ENCODE results near the gene ZFP36L2. TPM values are rescaled to one million over a fixed set of nuclear protein-coding genes. Genes with fewer than 3 reads are reported as not detected.

ZFP36L2 gene
- total RNA-seq, 1 donor from 2014 or later, result 8.2 TPM

DNA sequence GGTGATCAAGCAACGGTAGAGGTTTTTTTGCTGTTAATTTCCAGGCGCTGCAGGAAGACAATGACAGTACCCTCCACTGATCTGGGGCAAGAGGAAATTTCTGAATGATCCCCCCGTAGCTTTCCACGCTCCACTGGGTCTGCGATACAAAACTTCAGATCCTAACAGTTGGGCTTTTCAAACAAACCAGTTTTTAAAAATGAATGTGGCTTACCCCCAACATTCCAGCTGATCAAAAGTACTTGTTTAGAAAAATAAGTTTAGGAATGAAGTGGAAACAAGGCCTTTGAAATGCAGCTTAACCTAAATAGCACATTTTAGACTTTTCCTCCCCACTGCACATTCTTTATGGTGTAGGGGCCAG is 5.7 kb downstream of the ZFP36L2 start:
- peaks cover 6% of the 10 kb centered on the region for H3K36me3 ChIP-seq (ENCODE audit: control insufficient read depth, insufficient read depth, low read length)
- DNase-seq (ENCODE audit: low read depth) (no peak), FAIRE-seq (no peak)
- H3K27me3 ChIP-seq (ENCODE audit: control insufficient read depth, insufficient read depth, low read length), result no peaks in the 10 kb centered on the region
- no peak overlapping the region for H3K4me3 ChIP-seq (ENCODE audit: low read depth, low read length)
- TF ChIP-seq, protein P1, sequence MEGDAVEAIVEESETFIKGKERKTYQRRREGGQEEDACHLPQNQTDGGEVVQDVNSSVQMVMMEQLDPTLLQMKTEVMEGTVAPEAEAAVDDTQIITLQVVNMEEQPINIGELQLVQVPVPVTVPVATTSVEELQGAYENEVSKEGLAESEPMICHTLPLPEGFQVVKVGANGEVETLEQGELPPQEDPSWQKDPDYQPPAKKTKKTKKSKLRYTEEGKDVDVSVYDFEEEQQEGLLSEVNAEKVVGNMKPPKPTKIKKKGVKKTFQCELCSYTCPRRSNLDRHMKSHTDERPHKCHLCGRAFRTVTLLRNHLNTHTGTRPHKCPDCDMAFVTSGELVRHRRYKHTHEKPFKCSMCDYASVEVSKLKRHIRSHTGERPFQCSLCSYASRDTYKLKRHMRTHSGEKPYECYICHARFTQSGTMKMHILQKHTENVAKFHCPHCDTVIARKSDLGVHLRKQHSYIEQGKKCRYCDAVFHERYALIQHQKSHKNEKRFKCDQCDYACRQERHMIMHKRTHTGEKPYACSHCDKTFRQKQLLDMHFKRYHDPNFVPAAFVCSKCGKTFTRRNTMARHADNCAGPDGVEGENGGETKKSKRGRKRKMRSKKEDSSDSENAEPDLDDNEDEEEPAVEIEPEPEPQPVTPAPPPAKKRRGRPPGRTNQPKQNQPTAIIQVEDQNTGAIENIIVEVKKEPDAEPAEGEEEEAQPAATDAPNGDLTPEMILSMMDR (IDR thresholded peaks at IDR 0.05; ENCODE audit: insufficient read depth, low read length, severe bottlenecking), result no peak

DNA sequence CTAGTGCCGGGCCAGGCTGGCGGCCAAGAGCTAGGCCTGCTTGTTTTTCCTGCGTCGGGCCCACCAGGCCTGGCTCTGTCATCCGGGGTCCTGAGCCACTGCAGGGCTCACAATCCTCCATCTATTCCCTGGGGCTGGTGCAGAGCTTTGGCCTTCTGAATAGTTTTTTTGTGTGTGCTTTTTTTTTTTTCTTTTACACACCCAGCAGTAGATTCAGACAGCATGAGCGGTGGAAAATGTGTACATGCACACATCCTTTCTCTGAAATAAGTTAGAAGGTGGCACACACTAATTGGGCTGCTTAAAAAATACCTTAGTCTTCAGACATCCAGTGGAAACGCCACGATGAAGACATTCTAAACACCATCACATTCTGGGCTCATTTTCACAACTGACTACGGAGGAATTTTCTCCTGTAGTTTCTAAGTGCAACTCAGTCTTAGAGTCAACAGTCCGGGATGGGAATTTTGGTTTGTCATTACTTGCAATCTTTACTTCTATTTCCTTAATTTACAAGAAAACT is 6.1 kb downstream of the ZFP36L2 start:
- TF ChIP-seq, protein P1 (IDR thresholded peaks at IDR 0.05; ENCODE audit: insufficient read depth, low read length, severe bottlenecking), result no peak
- Histone ChIP-seq H3K27me3 (ENCODE audit: control insufficient read depth, insufficient read depth, low read length) (no peaks in the 10 kb centered on the region), H3K4me3 (ENCODE audit: low read depth, low read length) (peak overlapping the region; percentile 46), H3K36me3 (ENCODE audit: control insufficient read depth, insufficient read depth, low read length) (peaks cover 6% of the 10 kb centered on the region)
- DNase-seq (ENCODE audit: low read depth), result peak; percentile 56
- no peak for FAIRE-seq

DNA sequence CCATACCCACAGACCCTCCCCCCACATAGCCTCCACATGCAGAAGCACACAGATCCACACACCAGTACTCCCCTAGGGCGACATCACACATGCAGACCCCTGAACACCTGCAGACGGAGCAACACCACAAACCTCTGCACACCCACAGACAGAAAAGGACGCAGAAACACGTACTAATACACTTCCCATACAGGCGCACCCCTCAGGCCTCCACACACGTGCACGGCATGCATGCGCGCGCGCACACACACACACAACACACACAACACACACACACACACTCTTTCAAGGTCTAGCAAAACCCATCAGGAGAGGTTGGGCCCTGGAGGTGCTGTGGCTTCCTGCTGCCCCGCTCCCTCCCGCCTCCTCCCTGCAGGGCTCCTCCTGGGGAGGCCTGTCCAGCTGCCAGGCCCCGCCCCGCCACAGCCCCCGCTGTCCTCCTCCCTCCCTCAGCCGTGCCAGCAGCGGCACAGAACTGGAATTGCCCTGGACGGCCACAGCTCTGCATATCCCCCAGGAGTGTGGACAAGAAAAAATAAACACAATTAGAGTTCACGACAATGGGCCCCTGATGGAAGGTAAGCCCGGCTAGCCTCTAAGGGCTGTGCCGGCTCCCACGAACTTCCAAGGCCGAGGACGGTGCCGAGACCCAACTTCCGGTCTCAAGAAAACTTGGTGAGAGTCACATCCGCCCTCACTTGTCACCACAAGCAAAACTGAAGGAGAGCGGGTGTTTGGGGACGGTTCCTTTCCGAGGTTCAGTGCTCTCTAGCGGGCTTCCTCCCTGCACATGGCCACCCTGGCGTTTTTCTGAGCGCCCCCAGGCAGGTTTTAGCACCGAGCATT is 6.8 kb downstream of the ZFP36L2 start:
- DNase-seq (ENCODE audit: low read depth) (peak; percentile 71), FAIRE-seq (no peak)
- TF ChIP-seq, protein P1 (IDR thresholded peaks at IDR 0.05; ENCODE audit: insufficient read depth, low read length, severe bottlenecking), result no peak
- peak overlapping the region; percentile 46 for H3K4me3 ChIP-seq (ENCODE audit: low read depth, low read length)
- peaks cover 2% of the 10 kb centered on the region for H3K36me3 ChIP-seq (ENCODE audit: control insufficient read depth, insufficient read depth, low read length)
- H3K27me3 ChIP-seq (ENCODE audit: control insufficient read depth, insufficient read depth, low read length), result no peaks in the 10 kb centered on the region

DNA sequence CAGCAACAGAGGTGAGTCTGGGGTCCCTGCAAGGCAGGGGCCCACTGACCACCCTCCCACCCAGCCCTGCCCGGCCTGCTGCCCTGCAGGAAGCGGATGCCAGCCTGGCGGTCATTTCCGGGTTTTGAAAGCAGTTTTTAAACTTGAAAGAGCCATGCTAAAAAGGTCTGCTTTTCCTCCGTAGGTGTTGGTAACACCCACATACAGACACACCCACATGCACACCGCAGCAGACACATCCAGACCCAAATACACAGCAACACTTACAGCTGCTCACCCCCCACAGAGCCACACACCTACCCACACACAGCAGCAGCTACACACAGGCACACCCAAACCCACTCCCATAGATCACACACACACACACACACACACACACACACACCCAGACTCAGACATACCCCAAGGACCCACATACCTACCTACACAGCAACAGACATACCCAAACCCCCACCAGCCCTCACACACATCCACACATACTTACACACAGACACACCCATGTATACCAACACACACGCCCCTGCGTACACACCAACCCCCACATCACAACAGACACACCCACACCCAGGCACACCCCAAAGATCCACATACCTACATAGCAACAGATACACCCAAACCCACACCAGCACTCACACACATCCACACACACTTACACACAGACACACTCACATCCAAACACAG is 7.6 kb downstream of the ZFP36L2 start:
- TF ChIP-seq, protein P1 (IDR thresholded peaks at IDR 0.05; ENCODE audit: insufficient read depth, low read length, severe bottlenecking), result peak; percentile 5
- no peak overlapping the region for H3K4me3 ChIP-seq (ENCODE audit: low read depth, low read length)
- FAIRE-seq, result no peak
- no peaks in the 10 kb centered on the region for H3K36me3 ChIP-seq (ENCODE audit: control insufficient read depth, insufficient read depth, low read length)
- no peaks in the 10 kb centered on the region for H3K27me3 ChIP-seq (ENCODE audit: control insufficient read depth, insufficient read depth, low read length)
- peak; percentile 70 for DNase-seq (ENCODE audit: low read depth)

DNA sequence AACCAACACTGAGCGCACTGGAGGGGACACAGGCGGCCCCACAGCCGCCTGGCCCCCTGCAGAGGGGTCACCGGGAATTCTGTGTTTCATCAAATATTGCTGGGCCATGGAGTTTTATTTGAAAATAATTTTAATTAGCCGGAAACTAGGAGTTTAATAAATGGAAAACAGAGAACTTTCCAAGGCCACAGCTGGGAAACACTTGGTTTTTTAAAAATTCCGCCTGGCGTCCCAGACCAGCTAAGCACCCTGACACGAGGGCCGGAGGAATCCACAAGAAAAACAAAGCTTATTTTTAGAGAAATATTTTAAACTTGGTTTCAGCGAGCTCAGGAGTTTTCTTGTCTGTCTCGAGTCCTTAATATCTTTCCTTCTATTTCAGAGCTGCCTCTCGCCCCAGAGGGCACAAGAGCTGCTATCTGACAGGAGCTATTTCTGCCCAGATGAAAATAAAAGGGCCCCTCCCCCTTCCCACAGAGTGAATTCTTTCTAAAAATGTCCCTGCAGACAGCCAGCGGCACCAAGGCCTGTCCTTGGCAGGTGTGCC is 8.2 kb downstream of the ZFP36L2 start:
- FAIRE-seq, result no peak

More for the DNA sequence above, 8.2 kb downstream of the ZFP36L2 start:
- Histone ChIP-seq H3K27me3 (ENCODE audit: control insufficient read depth, insufficient read depth, low read length) (no peaks in the 10 kb centered on the region), H3K4me3 (ENCODE audit: low read depth, low read length) (no peak overlapping the region), H3K36me3 (ENCODE audit: control insufficient read depth, insufficient read depth, low read length) (no peaks in the 10 kb centered on the region)
- TF ChIP-seq, protein P1 (IDR thresholded peaks at IDR 0.05; ENCODE audit: insufficient read depth, low read length, severe bottlenecking), result no peak
- no peak for DNase-seq (ENCODE audit: low read depth)

Data from bronchial epithelial cell (primary cell).